Right cardiac atrium (tissue), 5 donors: ENCODE results near the gene SAP30BP. TPM values are rescaled to one million over a fixed set of nuclear protein-coding genes. Genes with fewer than 3 reads are reported as not detected.
"Not testable (repeated sequence)": the region's sequence is repeated elsewhere in the genome, so short reads cannot be mapped to it uniquely, and the experiment has no call there.

Experiments used
- ATAC-seq, 2 donors: fragments of 200-7000 bp; cut with Tn5 transposase; one replicate each; pipeline versions ENCODE4 v1.8.0 to v1.9.1; 2020; ENCODE audit warnings: moderate library complexity in 2 of 2, mild to moderate bottlenecking in 1 of 2
- DNase-seq, 3 donors: peaks; one replicate each; pipeline ENCODE4 v3.0.0-alpha.2; 2020
- H3K27ac ChIP-seq: one replicate; pipeline ENCODE4 v1.5.1; 2013; ENCODE audit warnings: mild to moderate bottlenecking, low read length, control low read depth, moderate library complexity
- H3K27me3 ChIP-seq: one replicate; pipeline ENCODE4 v1.6.1; 2013; ENCODE audit not compliant: control insufficient read depth, insufficient read depth
- H3K4me1 ChIP-seq: one replicate; pipeline ENCODE4 v1.6.1; 2013; ENCODE audit warnings: low read length; ENCODE audit not compliant: control insufficient read depth, insufficient read depth
- H3K4me3 ChIP-seq: one replicate; pipeline ENCODE4 v1.5.1; 2013; ENCODE audit warnings: low read length, control low read depth
- H3K9me3 ChIP-seq: one replicate; pipeline ENCODE4 v1.6.1; 2013; ENCODE audit warnings: low read length; ENCODE audit not compliant: control insufficient read depth
- WGBS: extraction: QIAGEN DNeasy Blood & Tissue Kit; methylation state at CpG from one replicate; pipeline ENCODE4 v1.1.7; 2013; 5-methylcytosine and 5-hydroxymethylcytosine counted together
- intact Hi-C, 4 donors: fragments of 100-400 bp; cut with DNase I; formaldehyde crosslinking; loops; one replicate each; pipeline versions ENCODE4 v1.11.0 to v1.14.0; 2022 to 2023
- polyA plus RNA-seq: library from polyadenylated mRNA; stranded (reverse); fragments of 200-250 nt; gene quantifications from one replicate; pipeline ENCODE4 v1.2.3, GENCODE V29; 2013
- total RNA-seq, 4 donors: library from RNA; stranded (reverse); fragmentation: NEBNext Ultra II Directional; extraction: Animal tissue kit (Norgen Biotek cat#: 25700); gene quantifications; one replicate each; pipeline ENCODE4 v1.2.1, GENCODE V29; 2021
- donor health status: healthy with polysubstance abuse.
- donor health status: DM: no; HTN: yes; CAD: no.
- donor health status: DM: no; HTN: no; CAD: no.
- donor health status: DM: no; HTN: yes; CAD: no; lungs with severe emphysema.
- donor health status: DM: yes; HTN: yes; CAD: no.

The SAP30BP gene
- total and polyA plus RNA-seq, 5 donors: 51.0 to 66.5 (median 58.5) TPM

GRCh38 chr17:75633486-75634375 is 33.4 kb upstream of the SAP30BP start:
- no peak overlapping the region for H3K4me3 ChIP-seq
- DNase-seq (peak; percentile 90 to 96 (median 93)), ATAC-seq (peak; percentile 63 to 67)
- no peaks in the 10 kb centered on the region for H3K27me3 ChIP-seq
- no peaks in the 10 kb centered on the region for H3K9me3 ChIP-seq
- peak overlapping the region; percentile 78 for H3K27ac ChIP-seq
- WGBS: 8% methylated on average over 27 of the region's 27 CpGs
- intact Hi-C loops: loop anchor here in 2 of 4 donors (5.0 kb wide), 2 partner anchors 114 to 119 kb away; no protein-coding TSS in a partner anchor
- peaks cover 9% of the 10 kb centered on the region for H3K4me1 ChIP-seq

GRCh38 chr17:75634376-75634740 is 32.8 kb upstream of the SAP30BP start:
- Histone ChIP-seq H3K9me3 (no peaks in the 10 kb centered on the region), H3K27me3 (no peaks in the 10 kb centered on the region), H3K4me3 (no peak overlapping the region), H3K27ac (peak overlapping the region; percentile 75), H3K4me1 (peaks cover 9% of the 10 kb centered on the region)
- 78% methylated on average over 9 of the region's 9 CpGs for WGBS
- DNase-seq (peak in 1 of 3 donors; percentile 55), ATAC-seq (no peak)
- intact Hi-C loops: loop anchor here in 2 of 4 donors (5.0 kb wide), 2 partner anchors 113 to 118 kb away; no protein-coding TSS in a partner anchor

- DNase-seq: peak in 2 of 3 donors; percentile 32 to 65
- intact Hi-C loops: loop anchor here in 2 of 4 donors (5.0 kb wide), 2 partner anchors 112 to 117 kb away; no protein-coding TSS in a partner anchor
- Histone ChIP-seq H3K4me3 (no peak overlapping the region), H3K4me1 (peaks cover 9% of the 10 kb centered on the region), H3K9me3 (no peaks in the 10 kb centered on the region), H3K27ac (peak overlapping the region; percentile 82), H3K27me3 (no peaks in the 10 kb centered on the region)
- ATAC-seq: no peak
- 73% methylated on average over 20 of the region's 20 CpGs for WGBS
Measured at GRCh38 chr17:75634754-75635609, 32.2 kb upstream of the SAP30BP start.

- ATAC-seq (peak; percentile 27 to 28), DNase-seq (peak; percentile 67 to 87 (median 81))
- Histone ChIP-seq H3K27me3 (no peaks in the 10 kb centered on the region), H3K4me3 (no peak overlapping the region), H3K4me1 (peaks cover 9% of the 10 kb centered on the region), H3K27ac (peak overlapping the region; percentile 82), H3K9me3 (no peaks in the 10 kb centered on the region)
- intact Hi-C loops: no loop called here
- WGBS: 57% methylated on average over 16 of the region's 16 CpGs
Measured at GRCh38 chr17:75635610-75636202, 31.4 kb upstream of the SAP30BP start.

- ATAC-seq (peak; percentile 5 to 25), DNase-seq (peak; percentile 19 to 68 (median 62))
- no peak overlapping the region for H3K4me3 ChIP-seq
- no peaks in the 10 kb centered on the region for H3K27me3 ChIP-seq
- H3K4me1 ChIP-seq: peaks cover 9% of the 10 kb centered on the region
- H3K9me3 ChIP-seq: no peaks in the 10 kb centered on the region
- H3K27ac ChIP-seq: peak overlapping the region; percentile 82
- WGBS: 74% methylated on average over 19 of the region's 19 CpGs
- intact Hi-C loops: no loop called here
Measured at GRCh38 chr17:75636381-75637142, 30.6 kb upstream of the SAP30BP start.

- DNase-seq (peak; percentile 63 to 87 (median 80)), ATAC-seq (peak in 1 of 2 donors; percentile 7)
- Histone ChIP-seq H3K27ac (peak overlapping the region; percentile 82), H3K4me3 (no peak overlapping the region), H3K27me3 (no peaks in the 10 kb centered on the region), H3K4me1 (peaks cover 9% of the 10 kb centered on the region), H3K9me3 (no peaks in the 10 kb centered on the region)
- WGBS: 55% methylated on average over 13 of the region's 13 CpGs
- intact Hi-C loops: no loop called here
Measured at GRCh38 chr17:75637143-75637538, 30.0 kb upstream of the SAP30BP start.

- no peak overlapping the region for H3K4me3 ChIP-seq
- peaks cover 9% of the 10 kb centered on the region for H3K4me1 ChIP-seq
- ATAC-seq (no peak), DNase-seq (no peak)
- H3K27me3 ChIP-seq: no peaks in the 10 kb centered on the region
- intact Hi-C loops: no loop called here
- H3K9me3 ChIP-seq: no peaks in the 10 kb centered on the region
- H3K27ac ChIP-seq: peak overlapping the region; percentile 82
- 87% methylated on average over 7 of the region's 7 CpGs for WGBS
Measured at GRCh38 chr17:75637551-75637950, 29.6 kb upstream of the SAP30BP start.

GRCh38 chr17:75638039-75638438 is 29.1 kb upstream of the SAP30BP start:
- H3K27me3 ChIP-seq, H3K27ac ChIP-seq, intact Hi-C loops, DNase-seq, H3K4me3 ChIP-seq, ATAC-seq, H3K9me3 ChIP-seq, H3K4me1 ChIP-seq: not testable (repeated sequence)
- 95% methylated on average over 12 of the region's 12 CpGs for WGBS

GRCh38 chr17:75638893-75639292 is 28.2 kb upstream of the SAP30BP start:
- intact Hi-C loops: no loop called here
- ATAC-seq (no peak), DNase-seq (peak in 1 of 3 donors; percentile 72)
- Histone ChIP-seq H3K27ac (no peak overlapping the region), H3K9me3 (no peaks in the 10 kb centered on the region), H3K4me3 (no peak overlapping the region), H3K4me1 (peaks cover 3% of the 10 kb centered on the region), H3K27me3 (no peaks in the 10 kb centered on the region)
- WGBS: 80% methylated on average over 13 of the region's 13 CpGs

GRCh38 chr17:75639327-75639726 is 27.8 kb upstream of the SAP30BP start:
- no peaks in the 10 kb centered on the region for H3K9me3 ChIP-seq
- DNase-seq: no peak
- no peaks in the 10 kb centered on the region for H3K27me3 ChIP-seq
- WGBS: 94% methylated on average over 3 of the region's 3 CpGs
- H3K4me3 ChIP-seq: no peak overlapping the region
- no peaks in the 10 kb centered on the region for H3K4me1 ChIP-seq
- intact Hi-C loops: no loop called here
- no peak overlapping the region for H3K27ac ChIP-seq
- ATAC-seq: no peak
